AG10803 (cell line): ENCODE data around the gene DDIT4.

Experiments
- DNase-seq: peaks from one replicate; pipeline ENCODE4 v3.0.0; 2010; ENCODE audit warnings: low read depth
- H3K4me3 ChIP-seq: 2 replicates; pipeline ENCODE4 v1.5.1; 2011; ENCODE audit warnings: mild to moderate bottlenecking, low read length, control low read depth
- CTCF ChIP-seq: conservative IDR thresholded peaks from 2 replicates; pipeline ENCODE4 v1.5.1; 2011; ENCODE audit warnings: mild to moderate bottlenecking, low read length, control low read depth, inconsistent platforms

The DDIT4 gene

GRCh38 chr10:72234560-72235095 lies 39.1 kb upstream of the DDIT4 start:
- no peak for DNase-seq
- no peak for TF ChIP-seq CTCF

GRCh38 chr10:72235544-72236279 lies 38.0 kb upstream of the DDIT4 start:
- DNase-seq = no peak
- no peak for TF ChIP-seq CTCF
- H3K4me3 ChIP-seq = no peak overlapping the region

More at GRCh38 chr10:72234560-72235095, 39.1 kb upstream of the DDIT4 start:
- H3K4me3 ChIP-seq = no peak overlapping the region

- DNase-seq = no peak
- H3K4me3 ChIP-seq = no peak overlapping the region
- TF ChIP-seq CTCF = no peak
These were observed 35.1 kb upstream of the DDIT4 start for GRCh38 chr10:72238392-72239175.

GRCh38 chr10:72239409-72239808 lies 34.3 kb upstream of the DDIT4 start:
- TF ChIP-seq CTCF = no peak
- H3K4me3 ChIP-seq = no peak overlapping the region
- DNase-seq = no peak

- no peak for TF ChIP-seq CTCF
- no peak overlapping the region for H3K4me3 ChIP-seq
- DNase-seq = no peak
These were observed 33.4 kb upstream of the DDIT4 start for GRCh38 chr10:72240371-72240770.

GRCh38 chr10:72241691-72242252 lies 32.0 kb upstream of the DDIT4 start:
- H3K4me3 ChIP-seq = no peak overlapping the region
- no peak for TF ChIP-seq CTCF
- DNase-seq = no peak
